Measurements from ENCODE around the gene RGS3. TPM values are rescaled to one million over a fixed set of nuclear protein-coding genes. Genes with fewer than 3 reads are reported as not detected.

Gene RGS3
- total and polyA plus RNA-seq, 10 of the 15 experiments (the other 5 are each of a cell fraction or from before 2014, with no cell fraction given), result 2.9 to 138 (median 28.8) TPM

- H3K27me3 ChIP-seq (replicated peaks in 1 of 2; ENCODE audit: control insufficient read depth in 2 of 2, insufficient read depth in 2 of 2, low read length in 1 of 2), result no peaks in the 10 kb centered on the region; a peak in 1 of 4 replicates
- DNase-seq (ENCODE audit: low read depth, low spot score) (no peak), FAIRE-seq (no peak), ATAC-seq (no peak)
- no peaks in the 10 kb centered on the region; the same call in 1 of the 2 replicates for H3K4me1 ChIP-seq (ENCODE audit: control insufficient read depth, insufficient read depth, low read length)
- H3K27ac ChIP-seq (ENCODE audit: control insufficient read depth, insufficient read depth), result no peak overlapping the region
- H3K4me2 ChIP-seq (ENCODE audit: control insufficient read depth, insufficient read depth), result no peak overlapping the region
- no peak overlapping the region for H2AFZ ChIP-seq (ENCODE audit: control insufficient read depth, low read depth, low read length)
- no TSS peak for BruUV-seq (replicated peaks)
- H3K36me3 ChIP-seq (ENCODE audit: control insufficient read depth in 2 of 2, insufficient read depth in 2 of 2, low read length in 1 of 2), result no peaks in the 10 kb centered on the region
- no peaks in the 10 kb centered on the region for H3K9me3 ChIP-seq (replicated peaks; ENCODE audit: control insufficient read depth, insufficient read depth, low read length)
- H3K4me3 ChIP-seq, result no peak overlapping the region
- RAD21 ChIA-PET (ENCODE audit: unreplicated experiment), result no interaction called here
- in situ Hi-C loops (cut with MboI) (no loop called here), intact Hi-C loops (cut with micrococcal nuclease; ENCODE audit: unreplicated experiment) (no loop called here)
- POLR2A ChIA-PET, result no interaction called here
- CTCF ChIA-PET, result no interaction called here
- 38% methylated on average over 7 of the region's 7 CpGs for WGBS (ENCODE audit: insufficient coverage, insufficient replicate concordance, low lambda C conversion rate, missing lambda C conversion rate)
- no peak for TF ChIP-seq E2F8 (IDR thresholded peaks at IDR 0.05; ENCODE audit: low read depth, partially characterized antibody)
- SMC1A ChIA-PET (ENCODE audit: uncharacterized antibody, unreplicated experiment), result no interaction called here
- no peaks in the 10 kb centered on the region for H4K20me1 ChIP-seq (ENCODE audit: control insufficient read depth, insufficient read depth)
- H3K79me2 ChIP-seq (ENCODE audit: control insufficient read depth, insufficient read depth, low read length), result no peaks in the 10 kb centered on the region
- H3K9ac ChIP-seq (ENCODE audit: control insufficient read depth, insufficient read depth, low read length), result no peak overlapping the region
Measured at GRCh38 chr9:113481176-113481787, 17.8 kb downstream of the RGS3 start.

- Histone ChIP-seq H3K9ac (ENCODE audit: control insufficient read depth, insufficient read depth, low read length) (no peak overlapping the region), H3K4me3 (no peak overlapping the region), H4K20me1 (ENCODE audit: control insufficient read depth, insufficient read depth) (no peaks in the 10 kb centered on the region), H3K36me3 (ENCODE audit: control insufficient read depth in 2 of 2, insufficient read depth in 2 of 2, low read length in 1 of 2) (no peaks in the 10 kb centered on the region), H3K27me3 (replicated peaks in 1 of 2; ENCODE audit: control insufficient read depth in 2 of 2, insufficient read depth in 2 of 2, low read length in 1 of 2) (no peaks in the 10 kb centered on the region; a peak in 1 of 4 replicates), H3K27ac (ENCODE audit: control insufficient read depth, insufficient read depth) (no peak overlapping the region), H3K4me1 (ENCODE audit: control insufficient read depth, insufficient read depth, low read length) (no peaks in the 10 kb centered on the region; the same call in 1 of the 2 replicates), H3K79me2 (ENCODE audit: control insufficient read depth, insufficient read depth, low read length) (no peaks in the 10 kb centered on the region), H2AFZ (ENCODE audit: control insufficient read depth, low read depth, low read length) (no peak overlapping the region), H3K4me2 (ENCODE audit: control insufficient read depth, insufficient read depth) (no peak overlapping the region), H3K9me3 (replicated peaks; ENCODE audit: control insufficient read depth, insufficient read depth, low read length) (no peaks in the 10 kb centered on the region)
- ChIA-PET CTCF (no interaction called here), SMC1A (ENCODE audit: uncharacterized antibody, unreplicated experiment) (no interaction called here), POLR2A (no interaction called here), RAD21 (ENCODE audit: unreplicated experiment) (no interaction called here)
- 63% methylated on average over 10 of the region's 10 CpGs for WGBS (ENCODE audit: insufficient coverage, insufficient replicate concordance, low lambda C conversion rate, missing lambda C conversion rate)
- intact Hi-C loops (cut with micrococcal nuclease; ENCODE audit: unreplicated experiment) (no loop called here), in situ Hi-C loops (cut with MboI) (no loop called here)
- DNase-seq (ENCODE audit: low read depth, low spot score) (no peak), FAIRE-seq (no peak), ATAC-seq (no peak)
- no TSS peak for BruUV-seq (replicated peaks)
- no peak for TF ChIP-seq MEF2B (IDR thresholded peaks at IDR 0.05; ENCODE audit: partially characterized antibody, poor library complexity, severe bottlenecking)
- TF ChIP-seq ZBED1 (IDR thresholded peaks at IDR 0.05; ENCODE audit: borderline replicate concordance), result no peak
- no peak for TF ChIP-seq CBX5 (IDR thresholded peaks at IDR 0.05; ENCODE audit: low read depth)
- no peak for TF ChIP-seq RB1 (IDR thresholded peaks at IDR 0.05; ENCODE audit: borderline replicate concordance)
- no peak for TF ChIP-seq TCF7 (IDR thresholded peaks at IDR 0.05; ENCODE audit: borderline replicate concordance)
- no peak for TF ChIP-seq NR2C2 (IDR thresholded peaks at IDR 0.05; ENCODE audit: borderline replicate concordance, control insufficient read depth, insufficient read length, low read depth)
- no peak for TF ChIP-seq TBL1XR1 (IDR thresholded peaks at IDR 0.05; ENCODE audit: low read depth, low read length)
- no peak for TF ChIP-seq EGR1 (IDR thresholded peaks at IDR 0.05; ENCODE audit: borderline replicate concordance in 1 of 2, low read depth in 2 of 2, low read length in 2 of 2)
- no peak for TF ChIP-seq ETV6 (conservative IDR thresholded peaks at IDR 0.05 in 1 of 2, IDR thresholded peaks at IDR 0.05 in 1 of 2; ENCODE audit: borderline replicate concordance in 1 of 2, low read depth in 1 of 2)
- TF ChIP-seq CHD4 (IDR thresholded peaks at IDR 0.05), result no peak
- no peak for TF ChIP-seq MTA3 (IDR thresholded peaks at IDR 0.05; ENCODE audit: borderline replicate concordance, low read length)
- no peak for TF ChIP-seq YY1 (IDR thresholded peaks at IDR 0.05; ENCODE audit: low read depth, low read length)
- no peak for TF ChIP-seq ASH2L (IDR thresholded peaks at IDR 0.05; ENCODE audit: borderline replicate concordance, low read depth)
Measured at GRCh38 chr9:113482341-113482740, 18.8 kb downstream of the RGS3 start.

Measured in GM12878 (cell line).